HCT116 (cell line): Measurements from ENCODE around the gene OR2AE1. TPM values are rescaled to one million over a fixed set of nuclear protein-coding genes. Genes with fewer than 3 reads are reported as not detected.

Source experiments
- ATAC-seq: fragments of 200-7000 bp; cut with Tn5 transposase; 2 replicates; pipeline ENCODE4 v1.9.1; 2020; ENCODE audit warnings: mild to moderate bottlenecking, moderate library complexity
- BruUV-seq: library from RNA; stranded (reverse); fragments of 400-500 nt; replicated peaks from 2 replicates; lab custom pipeline; 2021; lab: Mats Ljungman, UMichigan
- CTCF ChIA-PET: fragments of 300-600 bp; sonication (Branson Sonifier 250); formaldehyde crosslinking; loops from one replicate; lab custom pipeline; 2021; ENCODE audit warnings: antibody characterized with exemption; lab: Charles Lee
- POLR2A ChIA-PET: fragments of 300-600, 350-600 bp; sonication (Branson Sonifier 250); formaldehyde crosslinking; loops from one replicate; lab custom pipeline; 2021; ENCODE audit warnings: antibody characterized with exemption; lab: Charles Lee
- RAD21 ChIA-PET, 2 experiments: fragments of 300-600 bp; sonication (Branson Sonifier 250); formaldehyde crosslinking; loops; one replicate each; lab custom pipeline; 2023; ENCODE audit warnings: low total read pairs in 2 of 2; ENCODE audit not compliant: uncharacterized antibody in 2 of 2, unreplicated experiment in 2 of 2, low non-redundant PET in 1 of 2; lab: Charles Lee
- DNase-seq: peaks from one replicate; pipeline ENCODE4 v3.0.0-alpha.2; 2010; ENCODE audit warnings: low read depth, low spot score
- H2AFZ ChIP-seq: fragments of 200-600 bp; shearing (Covaris generic), sonication (generic); 2 replicates; pipeline ENCODE4 v1.6.1; 2017; ENCODE audit warnings: low read depth, mixed run types, mixed read lengths, antibody characterized with exemption, low read length; ENCODE audit not compliant: poor library complexity, severe bottlenecking
- H3K27ac ChIP-seq: 2 replicates; pipeline ENCODE4 v1.5.1; 2012; ENCODE audit warnings: low read depth, low read length
- H3K27me3 ChIP-seq: fragments of 200-600 bp; sonication (generic); 2 replicates; pipeline ENCODE4 v1.6.1; 2016; ENCODE audit warnings: mixed run types, low read length, mixed read lengths; ENCODE audit not compliant: insufficient read depth
- H3K36me3 ChIP-seq, 2 experiments: fragments of 200-500 bp in 1 of 2; fragments of 200-600 bp in 1 of 2; sonication (Bioruptor generic) in 1 of 2; sonication (generic) in 1 of 2; 2 replicates each; pipeline versions ENCODE4 v1.5.1 to v1.6.1; 2014 to 2016; ENCODE audit warnings: low read length in 2 of 2, inconsistent platforms in 1 of 2, mixed read lengths in 1 of 2, mixed run types in 1 of 2; ENCODE audit not compliant: insufficient read depth in 2 of 2, control insufficient read depth in 1 of 2
- H3K4me1 ChIP-seq, 2 experiments: fragments of 200-600 bp in 1 of 2; sonication (generic) in 1 of 2; 2 replicates each; pipeline versions ENCODE4 v1.5.1 to v1.6.1; 2012 to 2017; ENCODE audit warnings: low read length in 2 of 2, inconsistent platforms in 1 of 2, mild to moderate bottlenecking in 1 of 2, mixed read lengths in 1 of 2, mixed run types in 1 of 2, moderate library complexity in 1 of 2; ENCODE audit not compliant: insufficient read depth in 2 of 2, control insufficient read depth in 1 of 2
- H3K4me2 ChIP-seq: fragments of 200-600 bp; sonication (generic); 2 replicates; pipeline ENCODE4 v1.6.1; 2017; ENCODE audit warnings: mixed run types, low read length, mixed read lengths
- H3K4me3 ChIP-seq, 2 experiments: fragments of 200-600 bp in 1 of 2; sonication (generic) in 1 of 2; replicated peaks in 1 of 2; 2 replicates each; pipeline ENCODE4 v1.5.1; 2011 to 2016; ENCODE audit warnings: low read length in 2 of 2, control low read depth in 1 of 2, low read depth in 1 of 2, mild to moderate bottlenecking in 1 of 2, mixed read lengths in 1 of 2, mixed run types in 1 of 2
- H3K79me2 ChIP-seq: fragments of 200-600 bp; sonication (generic); 2 replicates; pipeline ENCODE4 v1.6.1; 2017; ENCODE audit warnings: mild to moderate bottlenecking, mixed run types, low read length, moderate library complexity, mixed read lengths; ENCODE audit not compliant: insufficient read depth
- H3K9ac ChIP-seq: fragments of 200-600 bp; sonication (generic); 2 replicates; pipeline ENCODE4 v1.6.1; 2016; ENCODE audit warnings: low read length, mixed read lengths
- H3K9me2 ChIP-seq: fragments of 200-600 bp; sonication (generic), shearing (Covaris generic); 2 replicates; pipeline ENCODE4 v1.6.1; 2017; ENCODE audit warnings: mixed run types, mild to moderate bottlenecking, moderate library complexity; ENCODE audit not compliant: insufficient read depth
- H3K9me3 ChIP-seq, 2 experiments: fragments of 200-500 bp in 1 of 2; fragments of 200-600 bp in 1 of 2; sonication (Bioruptor generic) in 1 of 2; sonication (generic) in 1 of 2; 2 replicates each; pipeline ENCODE4 v1.6.1; 2014 to 2017; ENCODE audit warnings: low read length in 2 of 2, mixed read lengths in 2 of 2, inconsistent platforms in 1 of 2, low read depth in 1 of 2, mild to moderate bottlenecking in 1 of 2, mixed run types in 1 of 2, moderate library complexity in 1 of 2; ENCODE audit not compliant: control insufficient read depth in 1 of 2, insufficient read depth in 1 of 2
- H4K20me1 ChIP-seq: fragments of 200-600 bp; sonication (generic), shearing (Covaris generic); 2 replicates; pipeline ENCODE4 v1.6.1; 2017; ENCODE audit warnings: mixed run types, mild to moderate bottlenecking, moderate library complexity; ENCODE audit not compliant: insufficient read depth
- CBX3 ChIP-seq: IDR thresholded peaks from 2 replicates; pipeline ENCODE4 v1.6.1; 2012; ENCODE audit warnings: low read depth
- CEBPB ChIP-seq: IDR thresholded peaks from 2 replicates; pipeline ENCODE4 v1.6.1; 2012; ENCODE audit warnings: low read depth
- EGR1 ChIP-seq: IDR thresholded peaks from 2 replicates; pipeline ENCODE4 v1.6.1; 2012; ENCODE audit warnings: low read depth
- ELF1 ChIP-seq: IDR thresholded peaks from 2 replicates; pipeline ENCODE4 v1.6.1; 2012; ENCODE audit warnings: low read depth, borderline replicate concordance
- EZH2phosphoT487 ChIP-seq: fragments of 200-600 bp; IDR thresholded peaks from 2 replicates; pipeline ENCODE4 v1.6.1; 2018; ENCODE audit warnings: antibody characterized with exemption, borderline replicate concordance
- JUND ChIP-seq: IDR thresholded peaks from 2 replicates; pipeline ENCODE4 v1.6.1; 2012
- REST ChIP-seq: IDR thresholded peaks from 2 replicates; pipeline ENCODE4 v1.6.1; 2012; ENCODE audit warnings: low read depth
- SP1 ChIP-seq: IDR thresholded peaks from 2 replicates; pipeline ENCODE4 v1.6.1; 2012; ENCODE audit warnings: low read depth
- SRF ChIP-seq: IDR thresholded peaks from 2 replicates; pipeline ENCODE4 v1.6.1; 2012; ENCODE audit warnings: low read depth
- TCF7L2 ChIP-seq: IDR thresholded peaks from 2 replicates; pipeline ENCODE4 v1.7.0; 2011; ENCODE audit warnings: borderline replicate concordance, inconsistent platforms; ENCODE audit not compliant: insufficient read depth, insufficient read length; ENCODE audit errors: extremely low read depth
- intact Hi-C: fragments of 100-400 bp; cut with micrococcal nuclease; formaldehyde crosslinking; loops from 2 replicates; pipeline ENCODE4 v1.10.0; 2022
- total RNA-seq: library from RNA; stranded (reverse); gene quantifications from one replicate; pipeline ENCODE4 v1.2.1, GENCODE V29; 2021; ENCODE audit not compliant: unreplicated experiment

OR2AE1 gene
- total RNA-seq, 1 experiment from 2014 or later, result not detected

GRCh38 chr7:99898836-99899235 is 22.0 kb upstream of the OR2AE1 start:
- TF ChIP-seq ELF1 (no peak), CEBPB (no peak), SP1 (no peak), EGR1 (no peak), CBX3 (no peak), REST (no peak), TCF7L2 (no peak), EZH2phosphoT487 (no peak), JUND (no peak), SRF (no peak)
- Histone ChIP-seq H3K79me2 (no peaks in the 10 kb centered on the region), H3K4me2 (no peak overlapping the region), H3K9me2 (no peaks in the 10 kb centered on the region), H2AFZ (no peak overlapping the region), H4K20me1 (no peaks in the 10 kb centered on the region), H3K9ac (no peak overlapping the region), H3K36me3 (peaks cover 19 to 29% of the 10 kb centered on the region in 2 experiments; a peak in 3 of 4 replicates), H3K9me3 (no peaks in the 10 kb centered on the region), H3K4me3 (no peak overlapping the region), H3K27ac (no peak overlapping the region), H3K27me3 (no peaks in the 10 kb centered on the region), H3K4me1 (no peaks in the 10 kb centered on the region)
- CTCF ChIA-PET, result no interaction called here
- DNase-seq (no peak), ATAC-seq (no peak)
- POLR2A ChIA-PET, result no interaction called here
- no TSS peak for BruUV-seq
- RAD21 ChIA-PET, result no interaction called here
- intact Hi-C loops, result no loop called here
